Gastrocnemius medialis (tissue), 4 donors: ENCODE measurements around the gene REEP1.

Source experiments
- POLR2A ChIP-seq, 2 donors: fragments of 450-650 bp; IDR thresholded peaks; one replicate each; pipeline ENCODE4 v1.6.1; 2017; ENCODE audit warnings: antibody characterized with exemption in 2 of 2, mild to moderate bottlenecking in 2 of 2, moderate library complexity in 2 of 2
- TF ChIP-seq, protein P1 (sequence below), 5 experiments: fragments of 450-650 bp in 3 of 5; fragments of 200-600 bp in 2 of 5; sonication (generic) in 2 of 5; IDR thresholded peaks in 4 of 5; conservative IDR thresholded peaks in 1 of 5; 1 replicate in 4 of 5; 2 replicates in 1 of 5; pipeline ENCODE4 v1.5.1; 2016 to 2019; ENCODE audit warnings: antibody characterized with exemption in 5 of 5, mild to moderate bottlenecking in 3 of 5, moderate library complexity in 3 of 5

GRCh38 chr2:86301009-86301408 lies 36.4 kb downstream of the REEP1 start:
- TF ChIP-seq, protein P1, sequence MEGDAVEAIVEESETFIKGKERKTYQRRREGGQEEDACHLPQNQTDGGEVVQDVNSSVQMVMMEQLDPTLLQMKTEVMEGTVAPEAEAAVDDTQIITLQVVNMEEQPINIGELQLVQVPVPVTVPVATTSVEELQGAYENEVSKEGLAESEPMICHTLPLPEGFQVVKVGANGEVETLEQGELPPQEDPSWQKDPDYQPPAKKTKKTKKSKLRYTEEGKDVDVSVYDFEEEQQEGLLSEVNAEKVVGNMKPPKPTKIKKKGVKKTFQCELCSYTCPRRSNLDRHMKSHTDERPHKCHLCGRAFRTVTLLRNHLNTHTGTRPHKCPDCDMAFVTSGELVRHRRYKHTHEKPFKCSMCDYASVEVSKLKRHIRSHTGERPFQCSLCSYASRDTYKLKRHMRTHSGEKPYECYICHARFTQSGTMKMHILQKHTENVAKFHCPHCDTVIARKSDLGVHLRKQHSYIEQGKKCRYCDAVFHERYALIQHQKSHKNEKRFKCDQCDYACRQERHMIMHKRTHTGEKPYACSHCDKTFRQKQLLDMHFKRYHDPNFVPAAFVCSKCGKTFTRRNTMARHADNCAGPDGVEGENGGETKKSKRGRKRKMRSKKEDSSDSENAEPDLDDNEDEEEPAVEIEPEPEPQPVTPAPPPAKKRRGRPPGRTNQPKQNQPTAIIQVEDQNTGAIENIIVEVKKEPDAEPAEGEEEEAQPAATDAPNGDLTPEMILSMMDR (IDR thresholded peaks at IDR 0.05 in 4 of 5, conservative IDR thresholded peaks at IDR 0.05 in 1 of 5): no peak
- TF ChIP-seq POLR2A (IDR thresholded peaks at IDR 0.05): no peak
